Peyer's patch (tissue), 4 donors: ENCODE data around the gene SEMA5A. TPM values are rescaled to one million over a fixed set of nuclear protein-coding genes. Genes with fewer than 3 reads are reported as not detected.

Source experiments
- DNase-seq, 3 donors: peaks; one replicate each; pipeline ENCODE4 v3.0.0-alpha.2; 2017 to 2019
- H3K27ac ChIP-seq, 4 donors: fragments of 200-600 bp; sonication (generic); one replicate each; pipeline ENCODE4 v1.5.1; 2016 to 2019
- H3K27me3 ChIP-seq, 2 donors: fragments of 200-600 bp; sonication (generic); one replicate each; pipeline ENCODE4 v1.5.1; 2019
- H3K36me3 ChIP-seq, 3 donors: fragments of 200-600 bp; sonication (generic); one replicate each; pipeline ENCODE4 v1.5.1; 2016 to 2019
- H3K4me1 ChIP-seq, 4 donors: fragments of 200-600 bp; sonication (generic); one replicate each; pipeline ENCODE4 v1.5.1; 2016 to 2019
- H3K4me3 ChIP-seq, 4 donors: fragments of 200-600 bp; sonication (generic); 1 replicate in 3 of 4; 2 replicates in 1 of 4; pipeline ENCODE4 v1.5.1; 2016 to 2019; ENCODE audit warnings: mild to moderate bottlenecking in 1 of 4
- H3K9me3 ChIP-seq, 4 donors: fragments of 200-600 bp; sonication (generic); one replicate each; pipeline ENCODE4 v1.5.1; 2016 to 2019; ENCODE audit warnings: mild to moderate bottlenecking in 1 of 4
- CTCF ChIP-seq, 6 experiments: fragments of 450-650 bp in 4 of 6; fragments of 200-600 bp in 2 of 6; sonication (generic) in 1 of 6; IDR thresholded peaks; one replicate each; pipeline ENCODE4 v1.5.1; 2017 to 2019; ENCODE audit warnings: antibody characterized with exemption in 6 of 6, mild to moderate bottlenecking in 3 of 6, moderate library complexity in 1 of 6
- POLR2A ChIP-seq, 2 donors: fragments of 450-650 bp; IDR thresholded peaks; one replicate each; pipeline ENCODE4 v1.5.1; 2017; ENCODE audit warnings: antibody characterized with exemption in 2 of 2, mild to moderate bottlenecking in 2 of 2, moderate library complexity in 2 of 2
- total RNA-seq, 4 donors: library from RNA; depleted of rRNA; stranded (reverse); fragments of >200 nt; gene quantifications; one replicate each; pipeline ENCODE4 v1.1.0, GENCODE V29; 2016

Gene SEMA5A
- total RNA-seq, 4 donors from 2014 or later, result 11.6 to 22.5 (median 18.2) TPM

- H3K27me3 ChIP-seq, result no peaks in the 10 kb centered on the region
- H3K36me3 ChIP-seq, result no peaks in the 10 kb centered on the region
- H3K9me3 ChIP-seq, result no peaks in the 10 kb centered on the region
- TF ChIP-seq CTCF (IDR thresholded peaks at IDR 0.05) (no peak), POLR2A (IDR thresholded peaks at IDR 0.05) (no peak)
- H3K4me3 ChIP-seq, result no peak overlapping the region
- no peaks in the 10 kb centered on the region for H3K4me1 ChIP-seq
- H3K27ac ChIP-seq, result no peak overlapping the region
- no peak for DNase-seq
These were observed 100.0 kb downstream of the SEMA5A start for GRCh38 chr5:9445826-9446388.

DNA sequence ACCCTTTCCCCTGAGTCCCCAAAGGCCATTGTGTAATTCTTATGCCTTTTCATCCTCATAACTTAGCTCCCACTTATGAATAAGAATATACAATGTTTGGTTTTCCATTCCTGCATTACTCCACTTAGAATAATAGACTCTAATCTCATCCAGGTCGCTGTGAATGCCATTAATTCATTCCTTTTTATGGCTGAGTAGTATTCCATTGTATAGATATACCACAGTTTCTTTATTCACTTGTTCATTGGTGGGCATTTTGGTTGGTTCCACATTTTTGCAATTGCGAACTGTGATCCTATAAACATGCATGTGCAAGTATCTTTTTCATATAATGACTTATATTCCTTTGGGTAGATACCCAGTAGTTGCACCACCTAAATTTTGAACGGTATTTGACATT lies 101.5 kb downstream of the SEMA5A start:
- TF ChIP-seq POLR2A (IDR thresholded peaks at IDR 0.05) (no peak), CTCF (IDR thresholded peaks at IDR 0.05) (no peak)
- H3K4me1 ChIP-seq, result no peaks in the 10 kb centered on the region
- no peak overlapping the region for H3K27ac ChIP-seq
- DNase-seq, result no peak
- H3K4me3 ChIP-seq, result no peak overlapping the region
- H3K27me3 ChIP-seq, result no peaks in the 10 kb centered on the region
- H3K36me3 ChIP-seq, result no peaks in the 10 kb centered on the region
- H3K9me3 ChIP-seq, result no peaks in the 10 kb centered on the region

- H3K27ac ChIP-seq, result no peak overlapping the region
- no peaks in the 10 kb centered on the region for H3K4me1 ChIP-seq
- no peaks in the 10 kb centered on the region for H3K36me3 ChIP-seq
- H3K4me3 ChIP-seq, result no peak overlapping the region
- no peaks in the 10 kb centered on the region for H3K27me3 ChIP-seq
- TF ChIP-seq POLR2A (IDR thresholded peaks at IDR 0.05) (no peak), CTCF (IDR thresholded peaks at IDR 0.05) (no peak)
- H3K9me3 ChIP-seq, result no peaks in the 10 kb centered on the region
- no peak for DNase-seq
These were observed 104.3 kb downstream of the SEMA5A start for GRCh38 chr5:9441610-9442009.

GRCh38 chr5:9440517-9440916 lies 105.4 kb downstream of the SEMA5A start:
- Histone ChIP-seq H3K36me3 (no peaks in the 10 kb centered on the region), H3K4me3 (no peak overlapping the region), H3K9me3 (no peaks in the 10 kb centered on the region), H3K27me3 (no peaks in the 10 kb centered on the region), H3K27ac (no peak overlapping the region), H3K4me1 (no peaks in the 10 kb centered on the region)
- TF ChIP-seq POLR2A (IDR thresholded peaks at IDR 0.05) (no peak), CTCF (IDR thresholded peaks at IDR 0.05) (no peak)
- no peak for DNase-seq

DNA sequence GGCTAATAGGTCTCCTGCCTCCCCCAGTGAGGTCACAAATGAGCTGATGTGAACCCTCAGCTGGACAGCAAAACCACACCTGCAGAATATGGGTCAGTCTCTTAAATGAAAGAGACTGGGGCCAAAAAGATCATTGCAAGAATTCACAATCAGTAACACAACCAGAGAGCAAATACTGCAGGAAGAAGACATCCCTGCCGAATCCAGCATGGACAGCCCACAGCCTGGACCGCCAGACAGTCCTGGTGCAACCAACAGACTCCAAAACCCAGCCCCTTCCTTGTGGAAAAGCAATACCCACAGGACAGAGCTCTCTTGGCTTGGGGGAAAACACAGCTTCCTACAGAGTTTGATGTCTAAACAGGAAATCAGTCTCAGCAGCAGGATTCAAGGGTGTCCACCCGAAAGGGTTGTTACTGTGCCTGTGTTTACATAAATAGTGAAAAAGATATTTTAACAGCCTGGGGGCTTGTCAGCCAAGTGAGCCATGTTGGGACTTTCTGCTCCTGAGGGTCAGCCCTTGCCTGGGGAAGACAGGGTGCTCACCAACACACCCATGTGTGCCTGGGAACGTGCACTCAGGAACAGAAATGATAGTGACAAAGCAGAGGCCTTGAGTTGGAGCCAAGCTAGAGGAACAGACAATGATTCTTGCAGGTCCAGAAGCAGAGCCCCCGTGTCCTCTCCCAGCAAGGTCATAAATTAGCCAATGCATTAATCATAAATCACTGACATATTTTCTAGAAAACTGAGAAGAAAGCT lies 106.2 kb downstream of the SEMA5A start:
- H3K27ac ChIP-seq, result no peak overlapping the region
- TF ChIP-seq POLR2A (IDR thresholded peaks at IDR 0.05), result no peak
- no peak for TF ChIP-seq CTCF (IDR thresholded peaks at IDR 0.05)
- H3K36me3 ChIP-seq, result no peaks in the 10 kb centered on the region
- H3K4me3 ChIP-seq, result no peak overlapping the region
- no peak for DNase-seq
- H3K9me3 ChIP-seq, result no peaks in the 10 kb centered on the region
- H3K4me1 ChIP-seq, result no peaks in the 10 kb centered on the region
- H3K27me3 ChIP-seq, result no peaks in the 10 kb centered on the region
